ENCODE measurements around the gene LONP2. TPM values are rescaled to one million over a fixed set of nuclear protein-coding genes. Genes with fewer than 3 reads are reported as not detected.
A peak's percentile ranks its signal among the peaks of the same experiment; 100 is the strongest.

The LONP2 gene
- total and polyA plus RNA-seq, 9 of the 15 experiments (the other 6 are each of a cell fraction or from before 2014, with no cell fraction given) = 8.1 to 41.2 (median 25.6) TPM

DNA sequence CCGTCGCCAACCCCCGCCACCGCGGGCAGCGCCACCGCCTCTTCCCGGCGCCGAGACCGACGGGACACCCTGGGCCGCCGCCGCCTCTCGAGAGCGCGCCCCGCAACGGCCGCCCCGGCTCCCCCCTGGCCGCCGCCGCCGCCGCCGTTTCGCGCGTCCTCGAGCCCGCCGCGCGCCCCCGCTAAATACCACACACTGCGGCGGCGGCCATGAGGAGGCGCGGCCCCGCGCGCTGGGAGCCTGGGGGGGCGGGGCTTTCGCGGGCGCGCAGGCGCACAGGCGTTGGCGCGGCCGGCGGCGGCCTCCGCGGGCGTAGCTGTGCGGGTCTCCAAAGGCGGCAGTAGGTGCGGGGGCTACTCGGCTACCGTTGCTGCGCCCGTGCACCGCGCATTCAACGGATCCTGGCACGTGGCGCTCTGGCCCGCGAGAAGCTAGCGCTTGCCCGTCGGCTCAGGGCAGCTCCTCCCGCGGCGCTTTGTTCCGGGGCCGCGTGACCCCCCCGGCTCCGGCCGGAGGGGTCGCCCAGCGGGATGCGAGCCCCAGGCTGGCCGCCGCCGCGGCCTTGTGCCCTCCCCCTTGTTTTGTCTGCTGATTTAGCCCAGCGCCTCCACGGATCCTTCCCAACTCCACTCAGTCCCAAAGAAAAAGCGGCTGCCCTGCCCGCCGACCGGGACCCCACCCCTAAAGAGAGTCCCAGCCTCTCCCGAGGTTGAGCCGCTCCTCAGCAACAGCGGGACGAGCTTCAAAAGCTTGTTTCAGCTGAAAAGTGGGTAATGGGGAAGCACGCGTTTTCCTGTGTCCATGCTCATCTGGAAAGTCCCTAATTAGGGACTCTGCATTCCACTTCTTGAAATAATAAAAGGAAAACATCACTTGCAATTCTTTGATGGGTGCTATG, 141.4 kb downstream of the LONP2 start, which contains the start of gene SIAH1 (continued):
- TF ChIP-seq, protein P1, sequence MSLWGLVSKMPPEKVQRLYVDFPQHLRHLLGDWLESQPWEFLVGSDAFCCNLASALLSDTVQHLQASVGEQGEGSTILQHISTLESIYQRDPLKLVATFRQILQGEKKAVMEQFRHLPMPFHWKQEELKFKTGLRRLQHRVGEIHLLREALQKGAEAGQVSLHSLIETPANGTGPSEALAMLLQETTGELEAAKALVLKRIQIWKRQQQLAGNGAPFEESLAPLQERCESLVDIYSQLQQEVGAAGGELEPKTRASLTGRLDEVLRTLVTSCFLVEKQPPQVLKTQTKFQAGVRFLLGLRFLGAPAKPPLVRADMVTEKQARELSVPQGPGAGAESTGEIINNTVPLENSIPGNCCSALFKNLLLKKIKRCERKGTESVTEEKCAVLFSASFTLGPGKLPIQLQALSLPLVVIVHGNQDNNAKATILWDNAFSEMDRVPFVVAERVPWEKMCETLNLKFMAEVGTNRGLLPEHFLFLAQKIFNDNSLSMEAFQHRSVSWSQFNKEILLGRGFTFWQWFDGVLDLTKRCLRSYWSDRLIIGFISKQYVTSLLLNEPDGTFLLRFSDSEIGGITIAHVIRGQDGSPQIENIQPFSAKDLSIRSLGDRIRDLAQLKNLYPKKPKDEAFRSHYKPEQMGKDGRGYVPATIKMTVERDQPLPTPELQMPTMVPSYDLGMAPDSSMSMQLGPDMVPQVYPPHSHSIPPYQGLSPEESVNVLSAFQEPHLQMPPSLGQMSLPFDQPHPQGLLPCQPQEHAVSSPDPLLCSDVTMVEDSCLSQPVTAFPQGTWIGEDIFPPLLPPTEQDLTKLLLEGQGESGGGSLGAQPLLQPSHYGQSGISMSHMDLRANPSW (CRISPR knock-in tag; IDR thresholded peaks at IDR 0.05) = no peak
- TF ChIP-seq IRF2 (CRISPR knock-in tag; IDR thresholded peaks at IDR 0.05) (no peak), FOXJ3 (CRISPR knock-in tag; IDR thresholded peaks at IDR 0.05) (no peak), SUPT5H (IDR thresholded peaks at IDR 0.05) (peak; percentile 74), ZFPM2 (CRISPR knock-in tag; IDR thresholded peaks at IDR 0.05) (no peak), ZNF23 (CRISPR knock-in tag; IDR thresholded peaks at IDR 0.05) (no peak), MTA2 (IDR thresholded peaks at IDR 0.05; ENCODE audit: low read depth) (no peak), FUS (optimal IDR thresholded peaks at IDR 0.05; ENCODE audit: low read depth, low read length) (no peak), CREB1 (IDR thresholded peaks at IDR 0.05) (0 out of 2 replicates have a peak, but pooled peaks have one; percentile 13), CREB1 (CRISPR knock-in tag; IDR thresholded peaks at IDR 0.05) (no peak), GATA2 (CRISPR knock-in tag; IDR thresholded peaks at IDR 0.05) (no peak), ILF3 (IDR thresholded peaks at IDR 0.05; ENCODE audit: borderline replicate concordance) (no peak), NFATC3 (IDR thresholded peaks at IDR 0.05) (no peak), KLF6 (CRISPR knock-in tag; IDR thresholded peaks at IDR 0.05; ENCODE audit: borderline replicate concordance) (no peak), ZNF217 (CRISPR knock-in tag; IDR thresholded peaks at IDR 0.05) (no peak), ZNF354B (CRISPR knock-in tag; IDR thresholded peaks at IDR 0.05) (no peak), TGIF2 (CRISPR knock-in tag; IDR thresholded peaks at IDR 0.05) (no peak), ZNF384 (IDR thresholded peaks at IDR 0.05; ENCODE audit: low read depth, low read length) (no peak), RFX7 (CRISPR knock-in tag; IDR thresholded peaks at IDR 0.05) (no peak), POLR2H (tag; IDR thresholded peaks at IDR 0.05; ENCODE audit: low read depth) (peak; percentile 23; the same call in 1 of the 2 replicates), PHB (CRISPR knock-in tag; IDR thresholded peaks at IDR 0.05) (no peak), MIER1 (IDR thresholded peaks at IDR 0.05; ENCODE audit: low read depth) (no peak), NCOA6 (IDR thresholded peaks at IDR 0.05) (no peak), ZNF143 (CRISPR knock-in tag; IDR thresholded peaks at IDR 0.05) (no peak), THRAP3 (IDR thresholded peaks at IDR 0.05; ENCODE audit: borderline replicate concordance) (no peak), NFIX (CRISPR knock-in tag; IDR thresholded peaks at IDR 0.05; ENCODE audit: low read depth) (no peak), ZFP1 (CRISPR knock-in tag; IDR thresholded peaks at IDR 0.05) (no peak), ZNF121 (CRISPR knock-in tag; conservative IDR thresholded peaks at IDR 0.05) (no peak)
- TF ChIP-seq, protein P2, sequence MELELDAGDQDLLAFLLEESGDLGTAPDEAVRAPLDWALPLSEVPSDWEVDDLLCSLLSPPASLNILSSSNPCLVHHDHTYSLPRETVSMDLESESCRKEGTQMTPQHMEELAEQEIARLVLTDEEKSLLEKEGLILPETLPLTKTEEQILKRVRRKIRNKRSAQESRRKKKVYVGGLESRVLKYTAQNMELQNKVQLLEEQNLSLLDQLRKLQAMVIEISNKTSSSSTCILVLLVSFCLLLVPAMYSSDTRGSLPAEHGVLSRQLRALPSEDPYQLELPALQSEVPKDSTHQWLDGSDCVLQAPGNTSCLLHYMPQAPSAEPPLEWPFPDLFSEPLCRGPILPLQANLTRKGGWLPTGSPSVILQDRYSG (tag; conservative IDR thresholded peaks at IDR 0.05; ENCODE audit: low read depth) = no peak
